ENCODE results near the gene HNRNPM. TPM values are rescaled to one million over a fixed set of nuclear protein-coding genes. Genes with fewer than 3 reads are reported as not detected.

HNRNPM gene
- total RNA-seq, 1 donor from 2014 or later: 198 TPM

GRCh38 chr19:8536282-8536681 is 91.5 kb downstream of the HNRNPM start:
- Histone ChIP-seq H3K9me3 (no peaks in the 10 kb centered on the region), H3K4me1 (no peaks in the 10 kb centered on the region), H3K27me3 (no peaks in the 10 kb centered on the region), H3K4me3 (no peak overlapping the region), H3K27ac (no peak overlapping the region), H3K36me3 (no peaks in the 10 kb centered on the region)
- no peak for DNase-seq (ENCODE audit: low spot score in 2 of 2)
- intact Hi-C loops (cut with DNase I): no loop called here
- no peak for TF ChIP-seq CTCF (IDR thresholded peaks at IDR 0.05)

- no peak overlapping the region for H3K4me3 ChIP-seq
- no peaks in the 10 kb centered on the region for H3K4me1 ChIP-seq
- DNase-seq (ENCODE audit: low spot score in 2 of 2): no peak
- no peaks in the 10 kb centered on the region for H3K9me3 ChIP-seq
- intact Hi-C loops (cut with DNase I): no loop called here
- H3K27ac ChIP-seq: no peak overlapping the region
- H3K27me3 ChIP-seq: no peaks in the 10 kb centered on the region
- no peak for TF ChIP-seq CTCF (IDR thresholded peaks at IDR 0.05)
- H3K36me3 ChIP-seq: no peaks in the 10 kb centered on the region
These were observed 92.3 kb downstream of the HNRNPM start for GRCh38 chr19:8537099-8537498.

Other genes with a start within 250 kb of the HNRNPM start
- gene CERS4, start 235.6 kb upstream of the HNRNPM start, total RNA-seq: 20.2 TPM
- 263 TPM for gene CD320, start 136.6 kb upstream of the HNRNPM start, total RNA-seq
- gene NDUFA7, start 123.6 kb upstream of the HNRNPM start, total RNA-seq: 11.8 TPM
- gene RPS28, start 123.5 kb upstream of the HNRNPM start, total RNA-seq: 393 TPM
- gene KANK3, start 101.7 kb upstream of the HNRNPM start, total RNA-seq: 47.4 TPM
- 161 TPM for gene ANGPTL4, start 80.8 kb upstream of the HNRNPM start, total RNA-seq
- 70.8 TPM for gene RAB11B, start 54.6 kb upstream of the HNRNPM start, total RNA-seq
- 151 TPM for gene MARCHF2, start 31.7 kb upstream of the HNRNPM start, total RNA-seq
- gene PRAM1, start 57.7 kb downstream of the HNRNPM start, total RNA-seq: not detected
- 189 TPM for gene ZNF414, start 69.2 kb downstream of the HNRNPM start, total RNA-seq
- 5.0 TPM for gene MYO1F, start 132.5 kb downstream of the HNRNPM start, total RNA-seq
- 184 TPM for gene ADAMTS10, start 165.7 kb downstream of the HNRNPM start, total RNA-seq
- not detected for gene NFILZ, start 185.7 kb downstream of the HNRNPM start, total RNA-seq